GM08714 (cell line): Measurements from ENCODE around the gene RAB1B.
"Not testable (repeated sequence)": the region's sequence is repeated elsewhere in the genome, so short reads cannot be mapped to it uniquely, and the experiment has no call there.

Experiments
- H3K4me3 ChIP-seq: fragments of 200-500 bp; sonication (Bioruptor generic); 2 replicates; pipeline ENCODE4 v1.5.1; 2014; ENCODE audit warnings: mild to moderate bottlenecking, low read length, inconsistent platforms
- ZNF274 ChIP-seq: IDR thresholded peaks from 2 replicates; pipeline ENCODE4 v1.6.1; 2012; ENCODE audit warnings: mild to moderate bottlenecking, low read depth, low read length

RAB1B gene

DNA sequence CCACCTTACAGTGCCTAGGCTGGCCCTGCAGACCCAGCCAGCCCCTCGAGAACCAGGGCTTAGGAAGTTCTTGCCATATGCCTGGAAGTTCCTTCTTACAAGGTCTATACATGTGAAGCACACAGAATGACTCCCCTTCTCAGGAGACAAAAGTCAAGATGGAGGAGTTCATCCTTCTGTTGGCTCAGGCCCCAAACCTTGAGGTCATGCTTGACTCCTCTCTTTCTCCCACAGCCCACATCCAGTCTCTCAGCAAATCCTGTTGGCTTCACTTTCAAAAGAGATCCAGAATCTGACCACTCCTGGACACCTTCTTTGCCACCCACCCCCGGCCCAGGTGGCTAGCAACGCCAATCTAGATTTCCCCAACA lies 50.1 kb downstream of the RAB1B start:
- no peak for TF ChIP-seq ZNF274
- no peak overlapping the region for H3K4me3 ChIP-seq

DNA sequence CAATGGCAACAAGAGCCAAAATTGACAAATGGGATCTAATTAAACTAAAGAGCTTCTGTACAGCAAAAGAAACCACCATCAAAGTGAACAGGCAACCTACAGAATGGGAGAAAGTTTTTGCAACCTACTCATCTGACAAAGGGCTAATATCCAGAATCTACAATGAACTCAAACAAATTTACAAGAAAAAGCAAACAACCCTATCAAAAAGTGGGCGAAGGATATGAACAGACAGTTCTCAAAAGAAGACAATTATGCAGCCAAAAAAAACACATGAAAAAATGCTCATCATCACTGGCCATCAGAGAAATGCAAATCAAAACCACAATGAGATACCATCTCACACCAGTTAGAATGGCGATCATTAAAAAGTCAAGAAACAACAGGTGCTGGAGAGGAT lies 51.9 kb downstream of the RAB1B start:
- not testable (repeated sequence) for H3K4me3 ChIP-seq

DNA sequence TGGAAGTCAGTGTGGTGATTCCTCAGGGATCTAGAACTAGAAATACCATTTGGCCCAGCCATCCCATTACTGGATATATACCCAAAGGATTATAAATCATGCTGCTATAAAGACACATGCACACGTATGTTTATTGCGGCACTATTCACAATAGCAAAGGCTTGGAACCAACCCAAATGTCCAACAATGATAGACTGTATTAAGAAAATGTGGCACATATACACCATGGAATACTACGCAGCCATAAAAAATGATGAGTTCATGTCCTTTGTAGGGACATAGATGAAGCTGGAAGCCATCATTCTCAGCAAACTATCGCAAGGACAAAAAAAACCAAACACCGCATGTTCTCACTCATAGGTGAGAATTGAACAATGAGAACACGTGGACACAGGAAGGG lies 52.3 kb downstream of the RAB1B start:
- H3K4me3 ChIP-seq = not testable (repeated sequence)

DNA sequence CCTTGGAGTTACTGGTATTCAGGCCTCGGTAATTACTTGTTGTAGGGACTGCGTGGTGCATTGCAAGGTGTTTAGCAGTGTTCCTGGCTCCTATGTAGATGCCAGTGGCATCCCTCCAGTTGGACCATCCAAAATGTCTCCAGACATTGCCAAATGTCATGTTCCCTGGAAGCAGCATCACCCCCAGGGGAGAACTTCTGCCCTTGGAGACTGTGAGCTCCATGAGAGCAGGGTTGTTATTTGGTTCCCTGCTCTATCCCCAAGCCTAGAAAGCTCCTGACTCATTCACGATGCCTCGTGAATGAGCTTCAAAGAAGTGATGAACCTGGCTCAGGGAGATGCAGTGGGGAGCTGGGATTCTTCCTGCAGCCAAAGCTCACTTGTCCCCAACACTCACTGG lies 53.2 kb downstream of the RAB1B start:
- no peak overlapping the region for H3K4me3 ChIP-seq
- TF ChIP-seq ZNF274 = no peak

DNA sequence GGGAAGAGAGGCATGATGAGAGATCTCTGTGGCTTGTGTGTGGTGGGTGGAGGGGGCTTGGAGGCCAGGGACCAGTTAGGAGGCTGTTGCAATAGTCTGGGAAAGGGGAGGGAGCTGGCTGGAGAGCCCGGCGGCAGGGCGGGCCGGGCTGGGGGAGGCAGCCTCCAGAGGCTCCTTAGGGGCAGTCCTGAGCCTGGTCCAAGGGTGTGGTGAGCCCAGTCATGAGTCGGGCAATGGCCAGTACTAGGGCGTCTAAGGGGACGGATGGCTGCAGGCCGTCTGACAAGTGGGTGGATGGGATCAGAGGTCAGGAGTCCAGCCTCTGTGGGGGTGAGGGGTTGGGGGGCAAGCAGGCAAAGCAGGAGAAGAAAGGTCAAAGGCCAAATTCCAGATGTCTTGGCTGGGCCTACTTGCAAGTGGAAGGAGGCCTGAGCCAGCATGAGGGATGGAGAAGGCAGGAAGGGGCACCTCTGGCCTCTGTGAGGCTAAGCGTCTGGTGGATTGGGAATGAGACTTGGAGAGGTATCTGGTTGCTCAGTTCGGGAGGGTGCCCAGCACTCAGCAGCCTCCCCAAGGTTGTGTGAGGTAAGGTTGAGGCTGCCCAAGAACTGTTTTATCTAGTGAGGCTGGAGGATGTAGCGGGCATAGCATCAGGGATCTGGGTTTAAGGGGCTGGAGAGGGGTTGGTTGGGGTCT lies 54.4 kb downstream of the RAB1B start:
- TF ChIP-seq ZNF274 = no peak
- H3K4me3 ChIP-seq = no peak overlapping the region

DNA sequence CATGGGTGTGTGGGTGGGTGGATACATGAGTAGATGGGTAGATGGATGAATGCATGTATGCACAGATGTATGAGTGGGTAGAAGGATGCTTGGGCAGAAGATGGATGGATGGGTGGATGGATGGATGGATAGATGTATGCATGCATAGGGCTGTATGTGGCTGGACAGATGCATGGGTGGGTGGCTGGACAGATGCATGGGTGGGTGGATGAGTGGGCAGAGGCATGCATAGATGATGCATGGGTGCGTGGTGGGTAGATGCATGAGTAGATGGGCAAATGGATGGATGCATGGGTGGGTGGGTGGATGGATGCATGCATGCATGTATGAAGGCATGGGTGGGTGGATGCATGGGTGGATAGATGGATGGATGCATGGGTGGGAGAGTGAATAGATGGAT lies 55.2 kb downstream of the RAB1B start:
- no peak overlapping the region for H3K4me3 ChIP-seq
- no peak for TF ChIP-seq ZNF274

DNA sequence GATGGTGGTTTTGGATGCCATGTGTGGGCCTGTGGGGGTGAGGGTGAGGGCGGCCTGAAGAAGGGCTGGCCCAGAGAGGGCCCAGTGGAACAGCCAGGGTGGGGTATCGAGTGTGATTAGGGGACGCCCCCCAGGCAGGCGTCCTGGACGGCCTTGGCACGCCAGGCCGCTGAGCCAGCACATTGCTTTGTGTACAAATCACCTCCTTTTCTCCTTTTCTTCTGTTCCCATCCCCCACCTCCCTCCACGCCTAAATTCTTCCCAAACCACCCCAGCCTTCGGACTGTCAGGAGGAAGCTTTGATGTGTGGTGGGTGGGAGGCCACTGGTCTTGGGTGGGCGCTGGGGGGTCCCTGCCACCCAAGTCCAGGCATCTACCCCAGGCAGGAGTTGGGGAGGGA lies 56.2 kb downstream of the RAB1B start:
- H3K4me3 ChIP-seq = no peak overlapping the region
- no peak for TF ChIP-seq ZNF274

DNA sequence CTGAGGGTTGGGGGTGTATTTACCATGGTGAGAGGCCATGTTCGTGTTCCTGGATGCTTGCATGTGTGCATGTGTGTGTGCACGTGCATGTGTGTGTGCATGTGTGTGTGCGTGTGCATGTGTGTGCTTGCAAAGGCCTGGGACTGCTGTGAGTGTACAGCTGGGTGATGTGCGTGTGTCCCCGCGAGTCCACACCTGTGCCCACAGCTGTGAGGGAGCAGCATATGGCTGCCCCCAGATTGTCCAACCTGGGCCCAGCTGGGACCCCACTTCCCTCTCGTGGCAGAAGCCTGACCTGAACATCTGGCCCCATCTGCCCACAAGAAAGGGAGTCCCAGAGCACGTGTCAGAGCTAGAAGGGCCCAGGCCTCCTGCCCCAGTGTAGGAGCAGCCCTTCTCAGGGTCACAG lies 56.8 kb downstream of the RAB1B start:
- TF ChIP-seq ZNF274 = no peak
- H3K4me3 ChIP-seq = no peak overlapping the region

DNA sequence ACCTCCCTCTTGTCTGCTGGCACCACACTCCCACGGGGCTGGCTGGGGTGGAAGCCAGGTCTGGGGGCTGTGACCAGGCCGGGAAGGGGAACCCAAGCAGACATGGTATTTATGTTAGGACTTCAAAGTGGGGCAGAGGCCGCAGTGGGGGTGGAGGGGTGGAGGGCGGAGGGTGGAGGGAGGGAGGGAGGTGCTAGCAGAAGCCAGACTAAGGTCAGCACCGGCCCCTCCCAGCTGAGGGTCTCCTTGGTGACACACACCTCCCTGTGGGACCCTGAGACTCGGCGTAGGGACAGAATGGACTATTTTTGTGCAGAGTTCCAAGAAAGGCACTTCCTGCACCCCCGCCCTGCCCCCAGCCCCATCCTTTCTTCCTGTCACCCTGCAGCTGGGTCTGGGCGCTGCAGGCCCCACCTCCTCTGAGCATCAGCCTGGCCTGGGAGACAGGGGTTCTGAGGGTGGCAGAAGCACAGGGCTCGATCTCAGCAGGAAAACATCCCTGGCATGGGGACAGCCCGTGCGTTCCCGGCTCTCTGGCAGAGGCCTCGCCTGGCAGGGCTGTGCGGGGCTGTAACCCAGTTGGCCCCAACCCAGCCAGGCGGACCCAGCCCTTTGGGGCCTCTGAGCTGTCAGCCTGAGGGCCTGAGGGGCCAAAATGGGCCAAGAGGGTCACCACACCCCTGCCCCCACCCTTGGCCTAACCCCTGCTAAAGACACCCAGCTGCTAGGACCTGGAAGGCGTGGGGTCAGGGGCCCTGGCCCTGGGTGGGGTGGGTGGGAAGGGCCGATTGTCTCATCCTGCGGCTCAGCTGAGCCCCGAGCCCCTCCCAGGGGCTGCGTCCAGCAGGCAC lies 58.0 kb downstream of the RAB1B start:
- H3K4me3 ChIP-seq = no peak overlapping the region
- TF ChIP-seq ZNF274 = no peak
